H1 (cell line): ENCODE measurements around the gene TRIM65. TPM values are rescaled to one million over a fixed set of nuclear protein-coding genes. Genes with fewer than 3 reads are reported as not detected.

Experiments used
- CTCF ChIA-PET: fragments of 300-600 bp; sonication (Branson Sonifier 250); formaldehyde crosslinking; loops from one replicate; lab custom pipeline; 2021; ENCODE audit not compliant: partially characterized antibody; lab: Charles Lee
- POLR2A ChIA-PET: fragments of 300-600 bp; sonication (Branson Sonifier 250); formaldehyde crosslinking; loops from one replicate; lab custom pipeline; 2021; ENCODE audit warnings: inconsistent platforms; ENCODE audit not compliant: partially characterized antibody; lab: Charles Lee
- DNase-seq, 2 experiments: peaks; one replicate each; pipeline versions ENCODE4 v3.0.0 to v3.0.0-alpha.2; 2010 to 2022; ENCODE audit warnings: low spot score in 2 of 2, low read depth in 1 of 2, mixed read lengths in 1 of 2
- FAIRE-seq: peaks from 2 replicates; lab custom pipeline; 2011; peaks lifted over from hg19 to GRCh38; lab: Jason Lieb, UNC
- H2AFZ ChIP-seq: 2 replicates; pipeline ENCODE4 v1.8.1; 2012; ENCODE audit warnings: low read length, inconsistent platforms
- H2AK5ac ChIP-seq: 2 replicates; pipeline ENCODE4 v1.6.1; 2013; ENCODE audit warnings: low read depth, low read length
- H2BK120ac ChIP-seq: replicated peaks from 2 replicates; pipeline ENCODE3; 2013; ENCODE audit warnings: low read depth, low read length, inconsistent platforms
- H2BK12ac ChIP-seq: 2 replicates; pipeline ENCODE4 v1.6.1; 2013; ENCODE audit warnings: low read depth, low read length
- H2BK15ac ChIP-seq: 2 replicates; pipeline ENCODE4 v1.6.1; 2013; ENCODE audit warnings: low read length
- H2BK20ac ChIP-seq: 2 replicates; pipeline ENCODE4 v1.6.1; 2013; ENCODE audit warnings: low read length
- H2BK5ac ChIP-seq: 2 replicates; pipeline ENCODE4 v1.6.1; 2013; ENCODE audit warnings: low read depth, low read length
- H3K14ac ChIP-seq: 2 replicates; pipeline ENCODE4 v1.6.1; 2013; ENCODE audit warnings: inconsistent platforms; ENCODE audit not compliant: insufficient read length
- H3K18ac ChIP-seq: 2 replicates; pipeline ENCODE4 v1.6.1; 2013; ENCODE audit warnings: low read length; ENCODE audit errors: extremely low read depth
- H3K23ac ChIP-seq: 2 replicates; pipeline ENCODE4 v1.6.1; 2013; ENCODE audit warnings: inconsistent platforms; ENCODE audit not compliant: insufficient read length
- H3K23me2 ChIP-seq: 2 replicates; pipeline ENCODE4 v1.6.1; 2013; ENCODE audit warnings: low read depth, low read length
- H3K27ac ChIP-seq: 2 replicates; pipeline ENCODE4 v1.6.1; 2011; ENCODE audit warnings: low read depth, low read length, inconsistent platforms
- H3K27me3 ChIP-seq, 4 experiments: replicated peaks in 1 of 4; 1 replicate in 1 of 4; 2 replicates in 3 of 4; pipeline versions ENCODE4 v1.6.1 to v1.8.1; 2011 to 2013; ENCODE audit warnings: low read length in 3 of 4, mild to moderate bottlenecking in 3 of 4, inconsistent platforms in 2 of 4, mixed read lengths in 2 of 4, moderate library complexity in 1 of 4; ENCODE audit not compliant: control insufficient read depth in 3 of 4, insufficient read depth in 3 of 4; ENCODE audit errors: extremely low read depth in 1 of 4
- H3K36me3 ChIP-seq, 4 experiments: 2 replicates each; pipeline versions ENCODE4 v1.6.1 to v1.8.1; 2011 to 2013; ENCODE audit warnings: mild to moderate bottlenecking in 4 of 4, low read length in 3 of 4, moderate library complexity in 2 of 4, control low read depth in 1 of 4, inconsistent platforms in 1 of 4; ENCODE audit not compliant: insufficient read depth in 4 of 4, control insufficient read depth in 2 of 4
- H3K4ac ChIP-seq: replicated peaks from 2 replicates; pipeline ENCODE3; 2013; ENCODE audit warnings: low read length, low read depth, mixed read lengths, inconsistent platforms; ENCODE audit not compliant: insufficient read length
- H3K4me1 ChIP-seq, 4 experiments: replicated peaks in 1 of 4; 1 replicate in 1 of 4; 2 replicates in 3 of 4; pipeline versions ENCODE4 v1.6.1 to v1.8.1; 2011 to 2013; ENCODE audit warnings: low read length in 3 of 4, inconsistent platforms in 2 of 4, mixed read lengths in 1 of 4; ENCODE audit not compliant: insufficient read depth in 4 of 4, control insufficient read depth in 3 of 4
- H3K4me2 ChIP-seq, 2 experiments: 2 replicates each; pipeline versions ENCODE4 v1.6.1 to v1.8.1; 2011 to 2013; ENCODE audit warnings: low read depth in 2 of 2, low read length in 2 of 2, control low read depth in 1 of 2, inconsistent platforms in 1 of 2, mild to moderate bottlenecking in 1 of 2; ENCODE audit not compliant: insufficient read depth in 1 of 2
- H3K4me3 ChIP-seq, 4 experiments: fragments of 200-600, 300-600 bp in 1 of 4; sonication (generic), shearing (Covaris generic), sonication (Bioruptor Twin) in 1 of 4; 2 replicates each; pipeline versions ENCODE4 v1.5.1 to v1.8.1; 2011 to 2016; ENCODE audit warnings: low read length in 4 of 4, low read depth in 3 of 4, control low read depth in 2 of 4, inconsistent platforms in 2 of 4, mild to moderate bottlenecking in 2 of 4, mixed read lengths in 1 of 4, moderate library complexity in 1 of 4; ENCODE audit not compliant: insufficient read depth in 2 of 4; ENCODE audit errors: extremely low read depth in 1 of 4
- H3K56ac ChIP-seq: replicated peaks from 2 replicates; pipeline ENCODE3; 2013; ENCODE audit warnings: low read depth, mild to moderate bottlenecking, mixed read lengths, low read length, inconsistent platforms; ENCODE audit not compliant: insufficient read length
- H3K79me1 ChIP-seq: 2 replicates; pipeline ENCODE4 v1.6.1; 2013; ENCODE audit warnings: low read depth, low read length, control low read depth
- H3K79me2 ChIP-seq, 2 experiments: 2 replicates each; pipeline versions ENCODE4 v1.6.1 to v1.8.1; 2012 to 2013; ENCODE audit warnings: low read length in 2 of 2, mild to moderate bottlenecking in 2 of 2, inconsistent platforms in 1 of 2; ENCODE audit not compliant: insufficient read depth in 2 of 2, control insufficient read depth in 1 of 2
- H3K9ac ChIP-seq, 4 experiments: replicated peaks in 1 of 4; 1 replicate in 1 of 4; 2 replicates in 3 of 4; pipeline versions ENCODE4 v1.6.1 to v1.8.1; 2011 to 2013; ENCODE audit warnings: low read depth in 3 of 4, low read length in 3 of 4, control low read depth in 2 of 4, mild to moderate bottlenecking in 2 of 4, moderate library complexity in 2 of 4, inconsistent platforms in 1 of 4; ENCODE audit errors: extremely low read depth in 1 of 4
- H3K9me3 ChIP-seq, 2 experiments: 2 replicates each; pipeline versions ENCODE4 v1.6.1 to v1.8.1; 2012 to 2013; ENCODE audit warnings: mild to moderate bottlenecking in 2 of 2, moderate library complexity in 2 of 2, control low read depth in 1 of 2, inconsistent platforms in 1 of 2, low read depth in 1 of 2, low read length in 1 of 2, mixed read lengths in 1 of 2; ENCODE audit not compliant: insufficient read depth in 2 of 2
- H4K20me1 ChIP-seq, 2 experiments: replicated peaks in 1 of 2; 2 replicates each; pipeline versions ENCODE3 to v1.8.1; 2011 to 2013; ENCODE audit warnings: inconsistent platforms in 2 of 2, low read length in 2 of 2, mild to moderate bottlenecking in 1 of 2; ENCODE audit not compliant: insufficient read depth in 2 of 2, control insufficient read depth in 1 of 2
- H4K5ac ChIP-seq: 2 replicates; pipeline ENCODE4 v1.6.1; 2013; ENCODE audit warnings: low read length, low read depth, mixed read lengths, inconsistent platforms; ENCODE audit not compliant: insufficient read length
- H4K8ac ChIP-seq: 2 replicates; pipeline ENCODE4 v1.8.0; 2013; ENCODE audit warnings: mild to moderate bottlenecking, moderate library complexity, low read length, inconsistent platforms; ENCODE audit not compliant: insufficient read depth; ENCODE audit errors: extremely low read depth
- H4K91ac ChIP-seq: replicated peaks from 2 replicates; pipeline ENCODE3; 2013; ENCODE audit warnings: low read length, mixed read lengths, inconsistent platforms; ENCODE audit not compliant: insufficient read length
- ASH2L ChIP-seq: fragments of 200-600, 300-600 bp; sonication (generic); IDR thresholded peaks from one replicate; pipeline ENCODE4 v1.7.1; 2017; ENCODE audit warnings: low read length
- FOSL1 ChIP-seq: IDR thresholded peaks from 2 replicates; pipeline ENCODE4 v1.6.1; 2011; ENCODE audit warnings: mild to moderate bottlenecking, low read depth, low read length, moderate library complexity; ENCODE audit not compliant: insufficient read depth
- MAFK ChIP-seq: IDR thresholded peaks from 2 replicates; pipeline ENCODE4 v1.6.1; 2012; ENCODE audit warnings: low read depth, mild to moderate bottlenecking, improper control_type of control experiment, low read length
- NANOG ChIP-seq: IDR thresholded peaks from 2 replicates; pipeline ENCODE4 v1.6.1; 2011; ENCODE audit warnings: low read length, low read depth, mild to moderate bottlenecking, inconsistent platforms; ENCODE audit not compliant: insufficient read depth, poor library complexity, severe bottlenecking
- SAP30 ChIP-seq: fragments of 300-600 bp; sonication (generic); IDR thresholded peaks from 2 replicates; pipeline ENCODE4 v1.7.1; 2012; ENCODE audit warnings: low read length, moderate library complexity, mild to moderate bottlenecking, inconsistent platforms; ENCODE audit not compliant: insufficient read depth, insufficient replicate concordance
- SP1 ChIP-seq: IDR thresholded peaks from 2 replicates; pipeline ENCODE4 v1.6.1; 2011; ENCODE audit warnings: low read depth, low read length
- TCF12 ChIP-seq: IDR thresholded peaks from 2 replicates; pipeline ENCODE4 v1.6.1; 2011; ENCODE audit warnings: low read depth, mild to moderate bottlenecking, low read length
- WGBS, 2 experiments: shearing (Covaris generic) in 1 of 2; methylation state at CpG; one replicate each; pipeline versions ENCODE4 v1.1.6 to v1.1.7; 2013 to 2015; ENCODE audit warnings: low lambda C conversion rate in 2 of 2, mixed read lengths in 2 of 2, inconsistent platforms in 1 of 2, low coverage in 1 of 2, missing lambda C conversion rate in 1 of 2; ENCODE audit not compliant: insufficient replicate concordance in 2 of 2, insufficient coverage in 1 of 2, insufficient read length in 1 of 2; ENCODE audit errors: extremely low coverage in 1 of 2, missing lambda C conversion rate in 1 of 2; 5-methylcytosine and 5-hydroxymethylcytosine counted together
- polyA plus RNA-seq, 7 experiments: library from polyadenylated mRNA; depleted of rRNA in 3 of 7; stranded (reverse) in 5 of 7; unstranded in 2 of 7; fragments of >200 nt in 5 of 7; fragments of 200-250 nt in 2 of 7; gene quantifications; 1 replicate in 5 of 7; 2 replicates in 1 of 7; 4 replicates in 1 of 7; pipeline versions ENCODE4 v1.2.1 to v1.2.3, GENCODE V29; 2011 to 2013; ENCODE audit warnings: missing spikeins in 2 of 7, mixed read lengths in 2 of 7
- total RNA-seq: library from RNA; stranded (reverse); fragmentation: NEBNext Ultra II Directional; extraction: Animal tissue kit (Norgen Biotek cat#: 25700); gene quantifications from 2 replicates; pipeline ENCODE4 v1.2.1, GENCODE V29; 2021
- TF ChIP-seq, protein P1 (sequence below): IDR thresholded peaks from 2 replicates; pipeline ENCODE4 v1.6.1; 2012; ENCODE audit warnings: low read length, inconsistent platforms

TRIM65 gene
- total and polyA plus RNA-seq, 2 of the 8 experiments (the other 6 are each of a cell fraction or from before 2014, with no cell fraction given), result 21.2 to 48.6 TPM

DNA sequence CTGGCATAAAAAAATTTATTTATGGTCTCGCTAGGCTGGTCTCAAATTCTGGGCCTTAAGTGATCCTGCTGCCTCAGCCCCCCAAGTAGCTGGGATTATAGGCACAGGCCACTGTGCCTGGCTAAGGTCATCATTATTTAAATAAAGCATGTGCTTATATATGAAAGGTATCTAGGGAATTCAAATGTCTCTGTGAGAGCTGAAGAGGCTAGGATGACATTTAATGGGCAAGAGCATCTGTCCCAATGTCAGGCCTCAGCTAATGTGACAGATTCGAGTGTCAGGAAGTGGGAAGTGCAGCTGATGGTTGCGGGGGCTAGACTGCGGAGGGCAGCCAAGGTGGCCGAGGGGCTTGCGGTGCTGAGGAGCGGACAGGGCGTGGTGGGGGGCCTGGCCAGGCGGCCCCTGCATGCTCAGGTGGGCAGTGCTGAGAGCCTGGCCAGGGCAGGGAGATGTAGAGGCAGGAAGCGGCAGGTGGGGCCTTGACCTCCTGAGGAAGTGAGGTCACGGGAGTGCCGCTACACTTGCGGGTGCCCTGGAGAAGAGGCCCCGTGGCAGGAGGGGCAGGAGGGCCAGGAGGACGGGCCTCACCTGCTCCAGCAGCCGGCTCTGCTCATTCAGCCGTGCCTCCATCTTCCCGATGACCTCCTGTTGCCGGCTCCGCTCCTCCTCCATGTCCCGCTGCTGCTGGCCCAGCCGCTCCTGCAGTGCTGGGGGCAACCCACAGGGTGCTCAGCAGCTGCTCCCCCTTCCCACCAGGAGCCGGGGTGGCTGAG is 20.6 kb upstream of the TRIM65 start:
- no peaks in the 10 kb centered on the region for H3K9me3 ChIP-seq
- no peaks in the 10 kb centered on the region for H3K23me2 ChIP-seq
- H3K27me3 ChIP-seq, result no peaks in the 10 kb centered on the region
- no peak overlapping the region for H3K14ac ChIP-seq
- no peak overlapping the region for H2AK5ac ChIP-seq
- H4K91ac ChIP-seq, result no peak overlapping the region
- no peak for FAIRE-seq
- no peak overlapping the region for H3K4ac ChIP-seq
- H4K20me1 ChIP-seq, result no peaks in the 10 kb centered on the region
- H2BK15ac ChIP-seq, result no peak overlapping the region
- CTCF ChIA-PET, result interaction anchor here (0.8 to 51.3 kb wide), 6 partner anchors 11 to 91 kb away, joined by 3 to 885 read pairs (median 18); partner anchors contain the start of genes CDK3, MRPL38 and WBP2
- no peak overlapping the region for H4K5ac ChIP-seq
- WGBS, 2 experiments, result 97% methylated on average over 22 of the region's 23 CpGs; no CpG with 5 or more reads in 1 of the 2 experiments
- no peaks in the 10 kb centered on the region for H3K4me1 ChIP-seq
- H2BK12ac ChIP-seq, result no peak overlapping the region
- H3K79me1 ChIP-seq, result no peaks in the 10 kb centered on the region
- no peaks in the 10 kb centered on the region for H3K79me2 ChIP-seq
- no peak overlapping the region for H3K9ac ChIP-seq
- H3K27ac ChIP-seq, result no peak overlapping the region
- POLR2A ChIA-PET, result interaction anchor here (1.5 to 3.7 kb wide), 2 partner anchors 7 to 11 kb away, joined by 4 to 16 read pairs; no protein-coding TSS in a partner anchor
- no peak overlapping the region for H3K56ac ChIP-seq
- H3K4me2 ChIP-seq, result no peak overlapping the region
- H2BK120ac ChIP-seq, result no peak overlapping the region
- no peak for DNase-seq
- peaks cover 0 to 3% (median 0%) of the 10 kb centered on the region in 4 experiments; a peak in 2 of 8 replicates for H3K36me3 ChIP-seq
- no peak overlapping the region for H2BK5ac ChIP-seq
- peak overlapping the region; percentile 25; the same call in 1 of the 2 replicates for H4K8ac ChIP-seq
- no peak overlapping the region for H3K4me3 ChIP-seq
- no peak overlapping the region for H3K23ac ChIP-seq
- no peak overlapping the region for H2BK20ac ChIP-seq
- no peak overlapping the region for H2AFZ ChIP-seq
- H3K18ac ChIP-seq, result no peak overlapping the region
- TF ChIP-seq SP1, result no peak
- no peak for TF ChIP-seq ASH2L
- TF ChIP-seq, protein P1, sequence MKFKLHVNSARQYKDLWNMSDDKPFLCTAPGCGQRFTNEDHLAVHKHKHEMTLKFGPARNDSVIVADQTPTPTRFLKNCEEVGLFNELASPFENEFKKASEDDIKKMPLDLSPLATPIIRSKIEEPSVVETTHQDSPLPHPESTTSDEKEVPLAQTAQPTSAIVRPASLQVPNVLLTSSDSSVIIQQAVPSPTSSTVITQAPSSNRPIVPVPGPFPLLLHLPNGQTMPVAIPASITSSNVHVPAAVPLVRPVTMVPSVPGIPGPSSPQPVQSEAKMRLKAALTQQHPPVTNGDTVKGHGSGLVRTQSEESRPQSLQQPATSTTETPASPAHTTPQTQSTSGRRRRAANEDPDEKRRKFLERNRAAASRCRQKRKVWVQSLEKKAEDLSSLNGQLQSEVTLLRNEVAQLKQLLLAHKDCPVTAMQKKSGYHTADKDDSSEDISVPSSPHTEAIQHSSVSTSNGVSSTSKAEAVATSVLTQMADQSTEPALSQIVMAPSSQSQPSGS, result no peak
- no peak for TF ChIP-seq TCF12
- TF ChIP-seq NANOG, result no peak
- no peak for TF ChIP-seq MAFK
- TF ChIP-seq SAP30, result no peak
- no peak for TF ChIP-seq FOSL1
